Left lobe of liver (tissue), 2 donors: ENCODE measurements around the gene MYH11. TPM values are rescaled to one million over a fixed set of nuclear protein-coding genes. Genes with fewer than 3 reads are reported as not detected.

Source experiments
- ATAC-seq: fragments of 200-7000 bp; cut with Tn5 transposase; one replicate; pipeline ENCODE4 v1.9.1; 2020; ENCODE audit warnings: mild to moderate bottlenecking, moderate library complexity
- DNase-seq: peaks from one replicate; pipeline ENCODE4 v3.0.0-alpha.2; 2020; ENCODE audit warnings: low spot score
- total RNA-seq: library from RNA; stranded (reverse); gene quantifications from one replicate; pipeline ENCODE4 v1.2.1, GENCODE V29; 2021
- donor health status: DM: no; HTN: no; CAD: no; lungs with moderate emphysema.
- donor health status: DM: no; HTN: yes; CAD: no.

The MYH11 gene
- total RNA-seq, 1 donor from 2014 or later = 2.7 TPM

DNA sequence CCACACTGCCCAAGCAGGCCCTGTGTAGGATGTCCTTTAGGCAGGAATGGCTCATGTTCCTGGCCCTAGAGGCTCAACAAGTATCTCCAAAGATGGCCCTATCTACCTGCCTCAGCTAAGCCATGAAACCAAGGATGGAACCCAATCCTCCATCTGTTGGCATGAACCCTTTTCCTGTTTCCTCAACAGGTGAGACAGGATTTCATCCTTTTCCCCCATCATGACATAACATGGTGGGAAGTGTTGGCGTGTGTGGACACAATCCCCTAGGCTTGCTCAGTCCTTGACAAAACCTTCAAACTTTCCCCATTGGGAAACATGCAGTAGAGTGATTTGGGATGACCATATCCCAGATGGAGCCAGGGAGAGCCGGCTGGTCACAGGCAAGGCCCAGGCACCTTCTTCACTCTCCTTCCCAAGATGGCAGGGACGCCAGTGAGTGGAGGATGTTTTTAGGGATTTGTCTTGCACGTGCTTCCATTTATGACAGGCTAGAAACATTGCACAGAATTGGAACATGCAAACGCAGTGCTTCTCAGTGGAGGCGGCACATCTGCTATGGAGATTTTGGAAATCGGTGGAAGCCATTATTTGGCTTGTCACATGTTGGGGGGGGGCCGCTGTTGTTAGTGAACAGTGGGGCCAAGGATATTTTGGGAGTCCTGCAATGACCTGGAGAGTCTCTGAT lies 77.0 kb downstream of the MYH11 start:
- ATAC-seq = no peak

GRCh38 chr16:15778999-15779614 lies 77.7 kb downstream of the MYH11 start:
- no peak for ATAC-seq
- DNase-seq = no peak

More for the DNA sequence above, 77.0 kb downstream of the MYH11 start:
- DNase-seq = no peak

GRCh38 chr16:15778204-15778743 lies 78.6 kb downstream of the MYH11 start:
- DNase-seq (no peak), ATAC-seq (no peak)

DNA sequence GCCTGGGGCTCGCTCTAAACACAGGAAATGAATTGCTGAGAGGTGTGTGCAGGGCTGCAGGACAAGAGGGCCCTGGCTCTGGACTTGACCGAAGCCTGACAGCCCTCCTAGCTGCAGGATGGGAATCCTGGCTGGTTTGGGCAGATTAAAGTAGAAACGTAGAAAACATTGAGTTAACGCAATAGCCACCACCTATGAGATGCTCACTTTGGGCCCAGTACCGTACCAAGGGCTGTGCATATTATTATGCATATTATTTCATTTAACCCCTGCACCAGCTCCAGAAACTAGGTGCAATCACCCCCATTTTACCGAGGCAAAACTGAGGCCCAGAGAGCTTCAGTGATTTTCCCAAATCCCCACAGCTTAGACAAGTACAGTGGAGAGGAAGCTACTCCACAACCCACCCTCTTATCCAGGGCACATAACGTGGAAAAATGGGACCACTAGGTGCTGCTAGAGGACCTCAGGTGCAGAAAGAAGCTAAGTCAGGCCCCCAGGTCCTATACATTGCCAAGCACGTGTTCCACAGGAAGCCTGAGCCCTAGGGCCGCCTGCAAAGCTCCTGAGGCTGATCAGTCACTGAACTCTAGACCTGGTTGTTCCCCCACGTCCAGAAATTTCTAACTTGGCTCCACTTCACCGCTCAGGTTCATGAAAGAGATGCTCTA lies 79.2 kb downstream of the MYH11 start:
- DNase-seq = no peak
- ATAC-seq = no peak

- ATAC-seq (no peak), DNase-seq (no peak)
These were observed 80.3 kb downstream of the MYH11 start for GRCh38 chr16:15776572-15776971.

GRCh38 chr16:15775663-15776304 lies 81.0 kb downstream of the MYH11 start:
- no peak for ATAC-seq
- DNase-seq = no peak

DNA sequence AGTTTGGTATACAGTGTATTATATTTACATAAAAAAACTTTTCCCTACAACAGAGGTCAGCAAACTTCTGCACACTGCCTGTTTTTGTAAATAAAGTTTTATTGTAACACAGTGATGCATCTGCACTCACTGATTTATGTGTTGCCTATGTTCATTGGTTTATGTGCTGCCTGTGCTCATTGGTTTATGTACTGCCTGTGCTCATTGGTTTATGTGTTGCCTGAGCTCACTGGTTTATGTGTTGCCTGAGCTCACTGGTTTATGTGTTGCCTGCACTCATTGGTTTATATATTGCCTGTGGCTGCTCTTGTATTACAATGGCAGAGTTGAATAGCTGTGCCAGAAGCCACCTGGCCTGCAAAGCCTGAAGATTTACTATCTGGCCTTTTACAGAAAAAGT lies 81.6 kb downstream of the MYH11 start:
- DNase-seq = no peak
- ATAC-seq = no peak

- DNase-seq (no peak), ATAC-seq (no peak)
These were observed 82.9 kb downstream of the MYH11 start for GRCh38 chr16:15773968-15774367.

DNA sequence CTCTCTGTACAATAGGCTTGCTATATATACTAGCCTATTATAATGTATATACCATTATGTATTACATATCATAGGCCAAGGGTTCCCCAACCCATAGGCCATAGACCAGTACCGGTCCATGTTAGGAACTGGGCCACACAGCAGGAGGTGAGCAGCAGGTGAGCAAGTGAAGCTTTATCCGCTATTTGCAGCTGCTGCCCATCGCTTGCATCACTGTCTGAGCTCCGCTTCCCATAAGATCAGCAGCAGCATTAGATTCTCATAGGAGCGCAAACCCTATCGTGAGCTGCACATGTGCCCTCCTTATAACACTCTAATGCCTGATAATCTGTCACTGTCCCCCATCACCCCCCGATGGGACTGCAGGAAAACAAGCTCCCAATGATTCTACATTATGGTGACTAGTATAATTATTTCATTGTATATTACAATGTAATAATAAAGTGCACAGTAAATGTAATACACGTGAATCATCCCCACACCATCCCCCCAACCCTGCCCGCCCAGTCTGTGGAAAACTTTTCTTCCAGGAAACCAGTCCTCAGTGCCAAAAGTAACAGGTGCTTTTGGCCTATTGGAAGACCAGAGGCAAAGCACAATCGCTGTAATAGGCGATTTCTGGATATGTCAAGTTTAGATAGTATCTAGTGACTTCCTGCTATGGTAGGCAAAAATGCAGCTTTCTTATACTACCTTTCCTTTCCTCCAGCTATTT lies 84.1 kb downstream of the MYH11 start:
- DNase-seq = no peak
- ATAC-seq = no peak

- ATAC-seq = no peak
- DNase-seq = no peak
These were observed 85.1 kb downstream of the MYH11 start for GRCh38 chr16:15771694-15772093.

DNA sequence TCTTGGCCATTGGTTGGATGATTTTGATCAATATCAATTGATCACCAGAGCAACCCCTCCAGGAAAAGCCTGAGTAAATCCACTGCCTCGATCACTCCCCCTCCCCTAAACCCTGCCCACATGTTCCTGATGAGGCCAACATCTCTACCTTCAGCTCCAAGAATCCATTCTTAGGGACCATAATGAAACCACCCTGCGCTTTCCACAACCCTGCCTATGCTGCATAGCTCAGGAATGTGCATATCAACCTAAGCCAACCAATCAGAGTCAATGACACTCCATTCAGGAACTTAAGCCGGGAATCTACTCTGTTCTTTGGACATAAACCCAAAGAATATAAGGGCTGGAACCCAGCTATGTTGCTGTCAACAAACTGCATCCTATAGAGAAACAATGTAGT lies 86.3 kb downstream of the MYH11 start:
- DNase-seq (no peak), ATAC-seq (no peak)

DNA sequence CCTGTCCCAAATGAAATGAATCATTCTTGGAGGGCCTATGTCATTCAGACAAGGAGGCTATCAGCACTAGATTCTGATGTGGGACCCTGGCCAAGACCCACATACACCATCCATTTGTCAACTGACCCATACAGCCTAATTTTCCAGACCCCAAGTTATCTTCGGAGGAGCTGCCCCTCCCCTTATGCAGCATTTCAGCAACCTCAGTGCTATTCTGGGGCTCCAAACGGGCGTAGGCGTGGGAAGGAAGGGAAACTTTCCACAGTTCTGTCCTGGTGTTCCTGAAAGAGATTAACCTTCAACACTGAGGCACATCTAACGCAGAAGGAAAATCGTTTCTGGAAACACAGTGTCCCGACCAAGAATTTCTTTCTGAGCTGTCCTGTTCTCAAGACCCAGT lies 86.7 kb downstream of the MYH11 start:
- no peak for DNase-seq
- peak; percentile 28 for ATAC-seq

DNA sequence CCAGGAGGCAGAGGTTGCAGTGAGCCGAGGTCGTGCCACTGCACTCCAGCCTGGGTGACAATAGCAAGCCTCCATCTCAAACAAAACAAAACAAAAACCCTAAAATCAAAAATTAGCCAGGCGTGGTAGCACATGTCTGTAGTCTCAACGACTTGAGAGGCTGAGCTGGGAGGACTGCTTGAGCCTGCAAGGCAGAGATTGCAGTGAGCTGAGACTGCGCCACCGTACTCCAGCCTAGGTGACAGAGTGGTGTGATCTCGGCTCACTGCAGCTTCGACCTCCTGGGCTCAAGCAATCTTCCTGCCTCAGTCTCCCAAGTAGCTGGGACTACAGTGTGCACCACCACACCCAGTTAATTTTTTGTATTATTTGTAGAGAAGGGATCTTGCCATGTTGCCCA lies 87.6 kb downstream of the MYH11 start:
- ATAC-seq (no peak), DNase-seq (no peak)

DNA sequence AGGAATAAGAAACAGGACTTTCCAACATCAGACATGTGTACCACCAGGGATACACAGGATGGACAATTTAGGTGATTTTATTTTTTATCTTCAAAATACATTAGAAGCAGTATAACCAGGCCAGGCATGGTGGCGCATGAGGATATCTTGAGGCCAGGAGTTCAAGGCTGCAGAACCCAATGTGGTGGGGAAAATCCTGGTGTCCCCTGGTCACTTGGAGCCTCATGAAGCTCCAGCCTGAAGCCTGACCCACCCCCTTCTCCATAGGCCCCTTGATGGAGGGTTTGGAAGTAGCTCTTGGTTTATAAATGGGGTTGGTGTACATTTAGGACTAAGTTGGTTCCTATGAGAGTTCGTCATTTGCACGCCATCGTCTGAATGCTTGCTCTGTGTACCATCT lies 88.6 kb downstream of the MYH11 start:
- no peak for DNase-seq
- no peak for ATAC-seq

GRCh38 chr16:15766918-15767317 lies 89.9 kb downstream of the MYH11 start:
- ATAC-seq (no peak), DNase-seq (no peak)

DNA sequence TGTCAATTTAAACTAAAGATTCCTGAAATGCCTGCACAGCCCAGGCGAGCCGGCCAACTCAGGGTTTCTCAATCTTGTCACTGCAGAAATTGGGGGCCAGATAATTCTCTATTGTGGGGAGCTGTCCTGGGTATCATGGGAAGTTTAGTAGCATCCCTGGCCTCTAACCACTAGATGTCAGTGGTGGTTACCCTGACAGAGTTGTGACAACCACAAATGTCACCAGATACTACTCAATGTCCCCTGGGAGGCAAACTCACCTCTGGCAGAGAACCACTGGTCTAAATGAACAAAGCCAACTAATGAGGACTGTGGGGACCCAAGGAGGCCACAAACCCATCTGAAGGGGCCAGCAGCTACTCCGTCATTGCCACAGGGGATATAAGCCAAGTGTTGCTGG lies 90.9 kb downstream of the MYH11 start:
- no peak for DNase-seq
- peak; percentile 98 for ATAC-seq

- DNase-seq (no peak), ATAC-seq (no peak)
These were observed 91.7 kb downstream of the MYH11 start for GRCh38 chr16:15765116-15765515.

DNA sequence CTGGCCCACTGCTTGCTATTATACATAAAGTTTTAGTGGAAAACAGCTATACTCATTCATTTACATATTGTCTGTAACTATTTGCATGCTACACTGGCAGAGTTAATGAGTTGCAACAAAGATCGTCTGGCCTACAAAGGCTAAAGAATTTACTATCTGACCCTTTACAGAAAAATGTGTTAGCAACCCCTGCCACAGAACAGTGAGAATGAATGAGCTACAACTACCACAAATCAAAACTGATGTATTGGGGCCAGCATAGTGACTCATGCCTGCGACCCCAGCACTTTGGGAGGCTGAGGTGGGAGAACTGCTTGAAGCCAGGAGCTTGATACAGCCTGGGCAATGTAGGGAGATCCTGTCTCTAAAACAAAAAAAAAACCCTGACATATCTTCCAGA lies 92.7 kb downstream of the MYH11 start:
- ATAC-seq (no peak), DNase-seq (no peak)

- DNase-seq (no peak), ATAC-seq (no peak)
These were observed 96.7 kb downstream of the MYH11 start for GRCh38 chr16:15760129-15760528.

GRCh38 chr16:15759070-15759469 lies 97.8 kb downstream of the MYH11 start:
- DNase-seq (no peak), ATAC-seq (no peak)
